ENCODE results near the gene MATCAP1. TPM values are rescaled to one million over a fixed set of nuclear protein-coding genes. Genes with fewer than 3 reads are reported as not detected.
A peak's percentile ranks its signal among the peaks of the same experiment; 100 is the strongest.

MATCAP1 gene
- total and polyA plus RNA-seq, 2 of the 13 experiments (the other 11 are each of a cell fraction or from before 2014, with no cell fraction given), result 11.2 to 24.5 TPM

DNA sequence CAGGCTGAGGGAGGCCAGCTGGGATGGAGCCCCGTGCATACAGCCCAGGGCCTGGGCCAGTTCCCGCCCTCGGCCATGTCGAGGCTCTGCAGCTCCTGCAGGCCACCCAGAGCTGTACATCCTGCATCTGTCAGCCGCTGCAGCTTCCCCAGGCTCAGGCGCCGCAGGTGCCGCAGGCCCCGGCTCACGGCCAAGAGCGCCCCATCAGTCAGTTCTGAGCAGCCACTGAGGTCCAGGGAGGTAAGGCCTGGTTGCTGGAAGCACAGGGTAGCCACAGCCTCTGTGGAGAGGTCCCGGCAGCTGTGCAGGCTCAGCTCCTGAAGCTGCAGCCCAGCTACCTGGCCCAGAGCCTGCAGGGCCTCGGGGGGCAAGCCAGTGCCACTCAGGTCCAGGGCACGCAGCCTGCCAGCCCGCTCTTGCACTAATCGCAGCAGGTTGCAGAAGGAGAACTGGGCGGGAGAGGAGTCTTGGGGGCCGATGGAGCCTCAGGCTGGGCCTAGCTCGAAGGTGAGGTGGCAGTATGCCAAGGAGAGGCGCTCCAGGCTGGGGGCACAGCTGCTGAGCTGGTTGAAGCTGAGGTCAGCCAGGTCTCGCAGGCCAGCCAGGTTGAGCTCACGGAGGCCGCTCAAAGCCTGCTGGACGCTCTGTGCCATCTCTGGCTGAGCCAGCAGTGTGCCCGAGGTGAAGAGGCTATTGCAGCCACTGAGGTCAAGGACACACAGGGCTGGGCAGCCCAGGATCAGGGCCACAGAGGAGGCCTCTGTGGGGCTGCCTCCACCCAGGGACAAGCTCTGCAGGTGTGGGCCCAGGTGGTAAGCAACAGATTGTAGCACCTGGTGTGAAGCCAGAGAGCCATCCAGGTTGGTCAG, 26.5 kb upstream of the MATCAP1 start (continued):
- TF ChIP-seq MED1 (CRISPR knock-in tag; IDR thresholded peaks at IDR 0.05), result no peak
- TF ChIP-seq ZNF468 (CRISPR knock-in tag; IDR thresholded peaks at IDR 0.05), result no peak
- TF ChIP-seq, protein P1, sequence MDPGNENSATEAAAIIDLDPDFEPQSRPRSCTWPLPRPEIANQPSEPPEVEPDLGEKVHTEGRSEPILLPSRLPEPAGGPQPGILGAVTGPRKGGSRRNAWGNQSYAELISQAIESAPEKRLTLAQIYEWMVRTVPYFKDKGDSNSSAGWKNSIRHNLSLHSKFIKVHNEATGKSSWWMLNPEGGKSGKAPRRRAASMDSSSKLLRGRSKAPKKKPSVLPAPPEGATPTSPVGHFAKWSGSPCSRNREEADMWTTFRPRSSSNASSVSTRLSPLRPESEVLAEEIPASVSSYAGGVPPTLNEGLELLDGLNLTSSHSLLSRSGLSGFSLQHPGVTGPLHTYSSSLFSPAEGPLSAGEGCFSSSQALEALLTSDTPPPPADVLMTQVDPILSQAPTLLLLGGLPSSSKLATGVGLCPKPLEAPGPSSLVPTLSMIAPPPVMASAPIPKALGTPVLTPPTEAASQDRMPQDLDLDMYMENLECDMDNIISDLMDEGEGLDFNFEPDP (CRISPR knock-in tag; conservative IDR thresholded peaks at IDR 0.05), result 0 out of 2 replicates have a peak, but pooled peaks have one; percentile 94
- 0 out of 2 replicates have a peak, but pooled peaks have one; percentile 70 for TF ChIP-seq ZNF33B (CRISPR knock-in tag; IDR thresholded peaks at IDR 0.05)
- 0 out of 2 replicates have a peak, but pooled peaks have one; percentile 38 for TF ChIP-seq ZMYM3 (CRISPR knock-in tag; IDR thresholded peaks at IDR 0.05)
- TF ChIP-seq, protein P2, sequence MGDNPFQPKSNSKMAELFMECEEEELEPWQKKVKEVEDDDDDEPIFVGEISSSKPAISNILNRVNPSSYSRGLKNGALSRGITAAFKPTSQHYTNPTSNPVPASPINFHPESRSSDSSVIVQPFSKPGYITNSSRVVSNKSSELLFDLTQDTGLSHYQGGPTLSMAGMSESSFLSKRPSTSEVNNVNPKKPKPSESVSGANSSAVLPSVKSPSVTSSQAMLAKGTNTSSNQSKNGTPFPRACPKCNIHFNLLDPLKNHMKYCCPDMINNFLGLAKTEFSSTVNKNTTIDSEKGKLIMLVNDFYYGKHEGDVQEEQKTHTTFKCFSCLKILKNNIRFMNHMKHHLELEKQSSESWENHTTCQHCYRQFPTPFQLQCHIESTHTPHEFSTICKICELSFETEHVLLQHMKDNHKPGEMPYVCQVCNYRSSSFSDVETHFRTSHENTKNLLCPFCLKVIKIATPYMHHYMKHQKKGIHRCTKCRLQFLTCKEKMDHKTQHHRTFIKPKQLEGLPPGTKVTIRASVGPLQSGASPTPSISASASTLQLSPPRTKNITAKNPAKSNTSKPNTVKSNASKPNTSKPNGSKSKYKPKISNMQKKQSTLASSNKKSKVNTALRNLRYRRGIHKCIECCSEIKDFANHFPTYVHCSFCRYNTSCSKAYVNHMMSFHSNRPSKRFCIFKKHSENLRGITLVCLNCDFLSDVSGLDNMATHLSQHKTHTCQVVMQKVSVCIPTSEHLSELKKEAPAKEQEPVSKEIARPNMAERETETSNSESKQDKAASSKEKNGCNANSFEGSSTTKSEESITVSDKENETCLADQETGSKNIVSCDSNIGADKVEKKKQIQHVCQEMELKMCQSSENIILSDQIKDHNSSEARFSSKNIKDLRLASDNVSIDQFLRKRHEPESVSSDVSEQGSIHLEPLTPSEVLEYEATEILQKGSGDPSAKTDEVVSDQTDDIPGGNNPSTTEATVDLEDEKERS (CRISPR knock-in tag; IDR thresholded peaks at IDR 0.05), result 0 out of 2 replicates have a peak, but pooled peaks have one; percentile 41
- TF ChIP-seq, protein P3, sequence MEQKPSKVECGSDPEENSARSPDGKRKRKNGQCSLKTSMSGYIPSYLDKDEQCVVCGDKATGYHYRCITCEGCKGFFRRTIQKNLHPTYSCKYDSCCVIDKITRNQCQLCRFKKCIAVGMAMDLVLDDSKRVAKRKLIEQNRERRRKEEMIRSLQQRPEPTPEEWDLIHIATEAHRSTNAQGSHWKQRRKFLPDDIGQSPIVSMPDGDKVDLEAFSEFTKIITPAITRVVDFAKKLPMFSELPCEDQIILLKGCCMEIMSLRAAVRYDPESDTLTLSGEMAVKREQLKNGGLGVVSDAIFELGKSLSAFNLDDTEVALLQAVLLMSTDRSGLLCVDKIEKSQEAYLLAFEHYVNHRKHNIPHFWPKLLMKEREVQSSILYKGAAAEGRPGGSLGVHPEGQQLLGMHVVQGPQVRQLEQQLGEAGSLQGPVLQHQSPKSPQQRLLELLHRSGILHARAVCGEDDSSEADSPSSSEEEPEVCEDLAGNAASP (CRISPR knock-in tag; IDR thresholded peaks at IDR 0.05; ENCODE audit: borderline replicate concordance), result peak; percentile 37; the same call in 1 of the 2 replicates
- TF ChIP-seq CCAR2 (optimal IDR thresholded peaks at IDR 0.05; ENCODE audit: low read depth, low read length), result no peak
- TF ChIP-seq, protein P4, sequence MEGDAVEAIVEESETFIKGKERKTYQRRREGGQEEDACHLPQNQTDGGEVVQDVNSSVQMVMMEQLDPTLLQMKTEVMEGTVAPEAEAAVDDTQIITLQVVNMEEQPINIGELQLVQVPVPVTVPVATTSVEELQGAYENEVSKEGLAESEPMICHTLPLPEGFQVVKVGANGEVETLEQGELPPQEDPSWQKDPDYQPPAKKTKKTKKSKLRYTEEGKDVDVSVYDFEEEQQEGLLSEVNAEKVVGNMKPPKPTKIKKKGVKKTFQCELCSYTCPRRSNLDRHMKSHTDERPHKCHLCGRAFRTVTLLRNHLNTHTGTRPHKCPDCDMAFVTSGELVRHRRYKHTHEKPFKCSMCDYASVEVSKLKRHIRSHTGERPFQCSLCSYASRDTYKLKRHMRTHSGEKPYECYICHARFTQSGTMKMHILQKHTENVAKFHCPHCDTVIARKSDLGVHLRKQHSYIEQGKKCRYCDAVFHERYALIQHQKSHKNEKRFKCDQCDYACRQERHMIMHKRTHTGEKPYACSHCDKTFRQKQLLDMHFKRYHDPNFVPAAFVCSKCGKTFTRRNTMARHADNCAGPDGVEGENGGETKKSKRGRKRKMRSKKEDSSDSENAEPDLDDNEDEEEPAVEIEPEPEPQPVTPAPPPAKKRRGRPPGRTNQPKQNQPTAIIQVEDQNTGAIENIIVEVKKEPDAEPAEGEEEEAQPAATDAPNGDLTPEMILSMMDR (CRISPR knock-in tag; IDR thresholded peaks at IDR 0.05), result peak; percentile 38; the same call in 1 of the 2 replicates
- TF ChIP-seq ZFP36 (IDR thresholded peaks at IDR 0.05; ENCODE audit: borderline replicate concordance, low read depth, low read length, partially characterized antibody), result no peak
- no peak for TF ChIP-seq KMT2A (CRISPR knock-in tag; IDR thresholded peaks at IDR 0.05)
- 0 out of 2 replicates have a peak, but pooled peaks have one; percentile 27 for TF ChIP-seq SRY (CRISPR knock-in tag; IDR thresholded peaks at IDR 0.05)
- TF ChIP-seq ZNF7 (CRISPR knock-in tag; IDR thresholded peaks at IDR 0.05), result 0 out of 2 replicates have a peak, but pooled peaks have one; percentile 23
- TF ChIP-seq HNRNPL (IDR thresholded peaks at IDR 0.05; ENCODE audit: low read depth, low read length), result peak; percentile 86
- TF ChIP-seq RBAK (CRISPR knock-in tag; IDR thresholded peaks at IDR 0.05), result no peak
- no peak for TF ChIP-seq SP140L (CRISPR knock-in tag; IDR thresholded peaks at IDR 0.05; ENCODE audit: borderline replicate concordance)
- peak; percentile 16; the same call in 1 of the 2 replicates for TF ChIP-seq ZNF891 (CRISPR knock-in tag; IDR thresholded peaks at IDR 0.05)
- peak; percentile 40; the same call in 1 of the 2 replicates for TF ChIP-seq HNF4A (CRISPR knock-in tag; IDR thresholded peaks at IDR 0.05)
- peak; percentile 31; the same call in 1 of the 2 replicates for TF ChIP-seq ZNF430 (CRISPR knock-in tag; IDR thresholded peaks at IDR 0.05)
- TF ChIP-seq SSRP1 (CRISPR knock-in tag; IDR thresholded peaks at IDR 0.05), result 0 out of 2 replicates have a peak, but pooled peaks have one; percentile 7
- TF ChIP-seq GABPB1 (CRISPR knock-in tag; IDR thresholded peaks at IDR 0.05), result peak; percentile 35; the same call in 1 of the 2 replicates
- TF ChIP-seq NCOA2 (CRISPR knock-in tag; IDR thresholded peaks at IDR 0.05), result no peak

All from HepG2 (cell line).